Breast epithelium (tissue), 3 donors: ENCODE results near the gene RDX.

Experiments
- POLR2AphosphoS5 ChIP-seq, 3 donors: sonication (generic); formaldehyde crosslinking; IDR thresholded peaks; one replicate each; pipeline ENCODE4 v1.6.1; 2017; ENCODE audit warnings: antibody characterized with exemption in 3 of 3
- TF ChIP-seq, protein P1 (sequence below), 3 donors: fragments of 450-650 bp; IDR thresholded peaks; one replicate each; pipeline ENCODE4 v1.5.1; 2016 to 2017; ENCODE audit warnings: antibody characterized with exemption in 3 of 3, mild to moderate bottlenecking in 3 of 3, moderate library complexity in 3 of 3

DNA sequence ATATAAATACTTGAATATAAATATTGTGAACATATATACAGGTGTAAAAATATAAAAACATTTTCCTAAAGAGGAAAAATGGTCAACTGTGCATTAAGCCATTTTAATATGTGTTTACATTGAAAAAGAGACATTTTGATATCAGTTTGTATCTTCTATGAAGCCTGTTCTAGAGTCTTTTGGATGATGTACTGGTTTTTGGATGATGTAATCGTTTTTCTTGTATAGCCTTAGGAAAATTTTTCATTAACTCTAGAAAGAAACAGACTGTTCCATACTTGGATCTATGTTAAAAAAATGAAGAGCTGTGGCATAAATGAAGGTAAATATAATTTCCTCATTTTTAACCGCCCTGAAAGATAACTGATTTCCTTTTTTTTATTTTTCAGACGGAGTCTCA is 39.6 kb upstream of the RDX start:
- TF ChIP-seq, protein P1, sequence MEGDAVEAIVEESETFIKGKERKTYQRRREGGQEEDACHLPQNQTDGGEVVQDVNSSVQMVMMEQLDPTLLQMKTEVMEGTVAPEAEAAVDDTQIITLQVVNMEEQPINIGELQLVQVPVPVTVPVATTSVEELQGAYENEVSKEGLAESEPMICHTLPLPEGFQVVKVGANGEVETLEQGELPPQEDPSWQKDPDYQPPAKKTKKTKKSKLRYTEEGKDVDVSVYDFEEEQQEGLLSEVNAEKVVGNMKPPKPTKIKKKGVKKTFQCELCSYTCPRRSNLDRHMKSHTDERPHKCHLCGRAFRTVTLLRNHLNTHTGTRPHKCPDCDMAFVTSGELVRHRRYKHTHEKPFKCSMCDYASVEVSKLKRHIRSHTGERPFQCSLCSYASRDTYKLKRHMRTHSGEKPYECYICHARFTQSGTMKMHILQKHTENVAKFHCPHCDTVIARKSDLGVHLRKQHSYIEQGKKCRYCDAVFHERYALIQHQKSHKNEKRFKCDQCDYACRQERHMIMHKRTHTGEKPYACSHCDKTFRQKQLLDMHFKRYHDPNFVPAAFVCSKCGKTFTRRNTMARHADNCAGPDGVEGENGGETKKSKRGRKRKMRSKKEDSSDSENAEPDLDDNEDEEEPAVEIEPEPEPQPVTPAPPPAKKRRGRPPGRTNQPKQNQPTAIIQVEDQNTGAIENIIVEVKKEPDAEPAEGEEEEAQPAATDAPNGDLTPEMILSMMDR (IDR thresholded peaks at IDR 0.05), result no peak
- no peak for TF ChIP-seq POLR2AphosphoS5 (IDR thresholded peaks at IDR 0.05)
